HG03064 (cell line): ENCODE results near the gene LRRC46.

Source experiments
- ATAC-seq: cut with Tn5 transposase; IDR thresholded peaks from one replicate; pipeline ENCODE4 v1.9.1; 2021; ENCODE audit warnings: low read depth; ENCODE audit not compliant: unreplicated experiment

The LRRC46 gene

GRCh38 chr17:47822785-47823184, 8.7 kb upstream of the LRRC46 start:
- no peak for ATAC-seq

- no peak for ATAC-seq
Observed at GRCh38 chr17:47823519-47823918, 8.0 kb upstream of the LRRC46 start.

- no peak for ATAC-seq
Observed at GRCh38 chr17:47829870-47830269, 1.6 kb upstream of the LRRC46 start.

- no peak for ATAC-seq
Observed at GRCh38 chr17:47830396-47831002, 971 bp upstream of the LRRC46 start.

- peak; percentile 11 for ATAC-seq
Observed at GRCh38 chr17:47831934-47832327, 461 bp downstream of the LRRC46 start.

GRCh38 chr17:47834756-47835155, 3.3 kb downstream of the LRRC46 start:
- ATAC-seq, result no peak

GRCh38 chr17:47836601-47837000, 5.1 kb downstream of the LRRC46 start:
- ATAC-seq, result no peak

- no peak for ATAC-seq
Observed at GRCh38 chr17:47837401-47838039, 6.0 kb downstream of the LRRC46 start.

- no peak for ATAC-seq
Observed at GRCh38 chr17:47838636-47839035, 7.2 kb downstream of the LRRC46 start.

GRCh38 chr17:47839071-47839470, 7.6 kb downstream of the LRRC46 start:
- ATAC-seq, result no peak

GRCh38 chr17:47840001-47840741, 8.7 kb downstream of the LRRC46 start:
- no peak for ATAC-seq

GRCh38 chr17:47840742-47841487, 9.4 kb downstream of the LRRC46 start, which contains the start of gene SCRN2:
TSS of gene SCRN2 (minus strand) at chr17:47841273. CDS start at chr17:47840843, 430 bp downstream.
- ATAC-seq, result no peak

- no peak for ATAC-seq
Observed at GRCh38 chr17:47841488-47842291, 10.2 kb downstream of the LRRC46 start.

GRCh38 chr17:47843391-47843730, 11.9 kb downstream of the LRRC46 start:
- ATAC-seq, result no peak

- ATAC-seq, result no peak
Observed at GRCh38 chr17:47844227-47844626, 12.8 kb downstream of the LRRC46 start.

- no peak for ATAC-seq
Observed at GRCh38 chr17:47844814-47845715, 13.6 kb downstream of the LRRC46 start.

GRCh38 chr17:47845716-47846075, 14.2 kb downstream of the LRRC46 start:
- ATAC-seq, result no peak

- ATAC-seq, result no peak
Observed at GRCh38 chr17:47846716-47847340, 15.4 kb downstream of the LRRC46 start.
